NCI-H345 (cell line): Measurements from ENCODE around the gene DAZAP1.

Source experiments
- DNase-seq: peaks from one replicate; lab custom pipeline; 2025; lab: John Stamatoyannopoulos, UW

DAZAP1 gene

GRCh38 chr19:1459479-1459878, 52.1 kb downstream of the DAZAP1 start:
- DNase-seq: no peak

GRCh38 chr19:1460033-1460995, 52.9 kb downstream of the DAZAP1 start:
- DNase-seq: no peak

- DNase-seq: no peak
Observed at GRCh38 chr19:1461862-1462261, 54.5 kb downstream of the DAZAP1 start.

GRCh38 chr19:1465191-1466016, 58.0 kb downstream of the DAZAP1 start:
- no peak for DNase-seq

- no peak for DNase-seq
Observed at GRCh38 chr19:1466018-1466460, 58.7 kb downstream of the DAZAP1 start.

- no peak for DNase-seq
Observed at GRCh38 chr19:1466461-1467214, 59.3 kb downstream of the DAZAP1 start.

- DNase-seq: no peak
Observed at GRCh38 chr19:1467215-1467489, 59.8 kb downstream of the DAZAP1 start.

GRCh38 chr19:1467490-1468273, 60.3 kb downstream of the DAZAP1 start:
- DNase-seq: no peak

GRCh38 chr19:1468274-1468820, 61.0 kb downstream of the DAZAP1 start:
- DNase-seq: no peak

- no peak for DNase-seq
Observed at GRCh38 chr19:1468821-1469254, 61.5 kb downstream of the DAZAP1 start.

GRCh38 chr19:1469255-1470054, 62.1 kb downstream of the DAZAP1 start:
- DNase-seq: no peak

- DNase-seq: no peak
Observed at GRCh38 chr19:1470055-1470304, 62.6 kb downstream of the DAZAP1 start.

- DNase-seq: no peak
Observed at GRCh38 chr19:1470305-1471009, 63.1 kb downstream of the DAZAP1 start.

- no peak for DNase-seq
Observed at GRCh38 chr19:1471010-1471514, 63.7 kb downstream of the DAZAP1 start.

- DNase-seq: no peak
Observed at GRCh38 chr19:1471515-1472160, 64.3 kb downstream of the DAZAP1 start.

GRCh38 chr19:1472231-1473084, 65.1 kb downstream of the DAZAP1 start:
- no peak for DNase-seq

GRCh38 chr19:1473085-1473851, 65.9 kb downstream of the DAZAP1 start:
- no peak for DNase-seq
